ENCODE results near the gene C2orf68. TPM values are rescaled to one million over a fixed set of nuclear protein-coding genes. Genes with fewer than 3 reads are reported as not detected.
A peak's percentile ranks its signal among the peaks of the same experiment; 100 is the strongest.

C2orf68 gene
- total and polyA plus RNA-seq, 2 of the 13 experiments (the other 11 are each of a cell fraction or from before 2014, with no cell fraction given): 47.1 to 77.4 TPM

DNA sequence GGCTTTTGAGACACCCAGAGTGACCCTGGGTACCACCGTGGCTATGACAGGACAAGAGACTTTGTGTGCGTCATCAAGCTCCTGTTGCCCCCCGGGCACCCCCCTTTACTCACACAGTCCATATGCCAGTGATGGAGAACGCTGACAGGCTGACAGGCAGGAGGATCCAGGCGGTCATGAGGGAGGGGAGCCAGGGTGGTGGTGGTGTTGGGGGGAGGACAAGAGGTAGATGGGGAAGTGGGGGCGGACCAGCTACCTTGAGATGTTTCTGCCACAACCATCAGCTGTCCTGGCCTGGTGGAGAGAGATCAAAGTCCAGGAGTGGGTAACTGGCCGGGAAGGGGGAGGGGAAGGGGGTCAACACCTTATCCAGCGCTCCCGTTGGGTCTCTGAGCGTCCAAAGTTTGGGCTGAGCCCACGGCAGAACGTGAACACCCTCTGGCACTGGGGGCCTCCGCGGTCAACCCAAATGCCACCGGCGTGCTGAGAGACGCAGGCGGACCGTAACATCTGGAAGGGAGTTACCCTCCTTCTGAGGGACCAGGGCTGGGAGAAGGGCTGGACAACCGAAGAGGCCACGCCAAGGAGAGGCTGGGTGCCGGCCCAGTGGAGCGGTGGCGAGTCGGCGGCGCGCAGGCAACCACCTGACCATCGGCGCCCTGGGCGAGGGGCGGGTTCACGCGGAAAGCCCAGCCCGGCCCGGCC lies 9.9 kb downstream of the C2orf68 start (continued):
- TF ChIP-seq TP53 (CRISPR knock-in tag; conservative IDR thresholded peaks at IDR 0.05) (0 out of 2 replicates have a peak, but pooled peaks have one; percentile 63), KLF13 (CRISPR knock-in tag; IDR thresholded peaks at IDR 0.05) (no peak), KLF9 (CRISPR knock-in tag; IDR thresholded peaks at IDR 0.05; ENCODE audit: low read depth) (no peak), ZHX2 (IDR thresholded peaks at IDR 0.05; ENCODE audit: low read depth) (no peak), ZHX2 (CRISPR knock-in tag; IDR thresholded peaks at IDR 0.05; ENCODE audit: borderline replicate concordance) (no peak), ZZZ3 (CRISPR knock-in tag; IDR thresholded peaks at IDR 0.05; ENCODE audit: borderline replicate concordance) (no peak), ZNF350 (CRISPR knock-in tag; IDR thresholded peaks at IDR 0.05; ENCODE audit: borderline replicate concordance, low read depth) (0 out of 2 replicates have a peak, but pooled peaks have one; percentile 12), DBP (CRISPR knock-in tag; IDR thresholded peaks at IDR 0.05; ENCODE audit: not compliant biosample characterization) (no peak), PRDM15 (CRISPR knock-in tag; IDR thresholded peaks at IDR 0.05) (no peak; the same call in 1 of the 2 replicates), ZNF883 (CRISPR knock-in tag; IDR thresholded peaks at IDR 0.05; ENCODE audit: not compliant biosample characterization) (no peak), ZSCAN29 (CRISPR knock-in tag; conservative IDR thresholded peaks at IDR 0.05) (no peak), MATR3 (CRISPR knock-in tag; IDR thresholded peaks at IDR 0.05) (no peak), MYC (CRISPR knock-in tag; IDR thresholded peaks at IDR 0.05; ENCODE audit: borderline replicate concordance) (no peak), RXRA (CRISPR knock-in tag; IDR thresholded peaks at IDR 0.05) (peak; percentile 55), CENPT (CRISPR knock-in tag; IDR thresholded peaks at IDR 0.05; ENCODE audit: low read depth) (0 out of 2 replicates have a peak, but pooled peaks have one; percentile 29), SALL1 (CRISPR knock-in tag; IDR thresholded peaks at IDR 0.05) (peak; percentile 30; the same call in 1 of the 2 replicates), SIX4 (CRISPR knock-in tag; IDR thresholded peaks at IDR 0.05) (no peak)
- TF ChIP-seq, protein P1, sequence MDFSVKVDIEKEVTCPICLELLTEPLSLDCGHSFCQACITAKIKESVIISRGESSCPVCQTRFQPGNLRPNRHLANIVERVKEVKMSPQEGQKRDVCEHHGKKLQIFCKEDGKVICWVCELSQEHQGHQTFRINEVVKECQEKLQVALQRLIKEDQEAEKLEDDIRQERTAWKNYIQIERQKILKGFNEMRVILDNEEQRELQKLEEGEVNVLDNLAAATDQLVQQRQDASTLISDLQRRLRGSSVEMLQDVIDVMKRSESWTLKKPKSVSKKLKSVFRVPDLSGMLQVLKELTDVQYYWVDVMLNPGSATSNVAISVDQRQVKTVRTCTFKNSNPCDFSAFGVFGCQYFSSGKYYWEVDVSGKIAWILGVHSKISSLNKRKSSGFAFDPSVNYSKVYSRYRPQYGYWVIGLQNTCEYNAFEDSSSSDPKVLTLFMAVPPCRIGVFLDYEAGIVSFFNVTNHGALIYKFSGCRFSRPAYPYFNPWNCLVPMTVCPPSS (IDR thresholded peaks at IDR 0.05): no peak
